GM18858 (cell line): ENCODE results near the gene SNX11.
A peak's percentile ranks its signal among the peaks of the same experiment; 100 is the strongest.

Source experiments
- ATAC-seq: cut with Tn5 transposase; IDR thresholded peaks from one replicate; pipeline ENCODE4 v1.9.1; 2021; ENCODE audit not compliant: unreplicated experiment

The SNX11 gene

DNA sequence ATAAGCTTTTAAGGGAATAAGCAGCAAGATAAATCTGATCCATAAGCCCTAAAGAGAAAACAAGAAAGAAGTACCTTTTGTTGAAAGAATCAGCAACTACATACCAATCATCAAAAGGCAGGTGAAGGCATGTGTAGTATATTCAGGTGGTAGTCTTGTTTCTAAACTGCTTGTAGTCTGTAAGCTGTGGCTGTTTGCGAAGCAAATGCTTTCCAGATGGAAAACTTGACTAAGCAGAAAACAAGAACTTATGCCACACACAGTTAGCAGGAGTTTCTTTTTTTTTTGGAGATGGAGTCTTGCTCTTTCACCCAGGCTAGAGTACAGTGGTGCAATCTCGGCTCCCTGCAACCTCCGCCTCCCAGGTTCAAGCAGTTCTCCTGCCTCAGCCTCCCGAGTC lies 12.0 kb upstream of the SNX11 start:
- ATAC-seq, result no peak

DNA sequence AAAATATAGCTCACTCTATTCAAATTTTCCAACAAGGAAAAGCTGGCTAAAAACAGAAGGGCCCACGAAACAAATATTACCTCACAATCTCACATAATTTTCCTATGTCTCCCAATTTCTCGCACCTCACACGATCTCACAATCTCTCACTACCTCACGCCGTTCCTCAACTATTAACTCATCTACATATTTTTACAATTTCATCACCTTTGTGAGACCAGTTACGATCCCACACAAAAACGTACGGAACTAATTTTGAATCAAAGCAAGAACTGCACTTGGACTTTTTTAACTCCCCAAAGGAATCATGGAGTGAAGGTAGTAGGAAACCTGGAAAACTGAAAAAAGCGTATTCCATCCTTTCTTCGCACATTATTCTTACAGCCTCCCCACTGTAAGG lies 7.4 kb upstream of the SNX11 start:
- no peak for ATAC-seq

DNA sequence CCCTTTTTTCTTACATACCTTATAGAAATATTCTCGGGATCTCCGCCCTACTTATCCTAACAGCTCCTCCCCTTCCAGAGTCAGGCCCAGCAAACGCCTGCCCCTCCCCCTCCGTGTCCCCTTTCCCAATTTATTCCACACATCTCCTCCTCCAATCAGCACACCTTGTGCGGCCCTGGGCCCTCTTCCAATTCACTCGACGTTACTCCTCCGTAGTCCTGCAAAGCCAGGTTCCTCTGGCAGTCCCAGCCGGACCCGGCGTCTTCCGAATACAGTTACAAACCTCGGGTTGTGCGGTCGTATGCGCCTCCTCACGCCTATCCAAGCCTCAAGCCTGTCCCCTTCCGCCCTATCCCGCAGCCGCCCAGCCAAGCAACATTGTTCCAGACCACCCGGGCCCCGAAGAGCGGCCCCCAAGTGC lies 7.0 kb upstream of the SNX11 start:
- no peak for ATAC-seq

DNA sequence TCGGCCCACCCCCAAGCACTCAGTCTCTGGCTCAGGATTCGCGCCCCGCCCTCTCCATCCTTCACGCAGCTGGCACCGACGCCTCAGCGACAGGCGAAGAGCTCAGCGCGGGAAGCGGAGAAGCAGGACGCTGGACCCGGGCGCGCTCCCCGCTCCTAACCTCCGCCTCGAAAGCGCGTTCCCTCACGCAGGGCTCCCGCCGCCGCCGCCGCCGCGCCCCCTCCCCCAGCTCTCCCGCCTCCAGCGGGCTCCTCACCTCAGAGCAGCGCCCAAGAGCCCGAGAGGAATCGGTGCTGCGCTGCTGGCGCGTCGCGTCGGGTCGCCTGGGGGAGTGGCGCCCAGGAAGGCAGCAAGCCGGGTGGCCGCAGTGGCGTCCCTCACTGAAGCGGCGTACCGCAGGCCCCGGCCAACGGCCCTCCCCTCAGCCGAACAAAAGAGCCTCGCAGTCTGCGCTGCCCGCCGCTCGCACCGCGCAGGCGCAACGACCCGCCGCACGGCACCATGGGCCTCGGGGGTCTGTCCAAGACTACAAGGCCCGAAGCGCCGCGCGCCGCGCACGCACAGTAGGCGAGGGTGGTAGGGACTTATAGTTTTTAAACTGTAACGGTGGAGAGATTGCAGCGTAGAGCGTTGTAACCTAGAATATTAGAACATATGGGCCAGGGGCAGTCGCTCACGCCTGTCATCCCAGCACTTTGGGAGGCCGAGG lies 6.4 kb upstream of the SNX11 start, which contains the start of gene CBX1:
Gene CBX1, minus strand, starts transcription at position 467 of the 709 bp plus-strand sequence. CDS start 24,474 bp downstream, outside the sequence.
- ATAC-seq, result peak; percentile 74

- ATAC-seq, result no peak
Observed at GRCh38 chr17:48102043-48102750, 5.4 kb upstream of the SNX11 start.

DNA sequence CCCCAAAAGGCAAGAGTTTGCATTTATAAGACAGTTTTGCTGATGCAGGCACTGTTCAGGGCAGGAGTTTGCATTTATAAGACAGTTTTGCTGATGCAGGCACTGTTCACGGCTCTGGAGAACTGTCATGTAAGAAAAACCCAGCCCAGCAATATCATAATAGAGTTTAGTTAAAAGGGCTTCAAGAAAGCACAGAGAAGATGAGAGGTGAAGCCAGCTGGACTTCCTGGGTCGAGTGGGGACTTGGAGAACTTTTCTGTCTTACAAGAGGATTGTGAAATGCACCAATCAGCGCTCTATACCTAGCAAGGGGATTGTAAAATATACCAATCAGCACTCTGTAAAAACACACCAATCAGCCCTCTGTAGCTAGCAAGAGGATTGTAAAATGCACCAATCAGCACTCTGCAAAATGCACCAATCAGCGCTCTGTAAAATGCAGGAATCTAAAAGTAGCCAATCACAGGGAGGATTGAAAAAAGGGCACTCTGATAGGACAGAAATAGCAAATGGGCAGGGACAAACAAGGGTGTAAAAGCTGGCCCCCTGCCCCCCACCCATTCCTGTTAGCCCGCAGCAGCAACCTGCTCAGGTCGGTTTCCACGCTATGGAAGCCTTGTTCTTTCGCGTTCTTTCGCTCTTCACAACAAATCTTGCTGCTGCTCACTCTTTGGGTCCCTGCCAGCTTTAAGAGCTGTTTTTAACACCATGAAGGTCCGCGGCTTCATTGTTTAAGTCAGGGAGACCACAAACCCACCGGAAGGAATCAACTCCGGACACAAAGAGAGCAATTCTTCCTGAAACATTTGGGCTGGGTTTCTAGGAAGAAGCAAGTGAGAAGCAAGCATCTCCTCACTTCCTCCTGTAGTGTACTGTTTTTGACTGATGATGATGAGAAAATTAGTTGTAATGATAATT lies 4.5 kb upstream of the SNX11 start:
- no peak for ATAC-seq

DNA sequence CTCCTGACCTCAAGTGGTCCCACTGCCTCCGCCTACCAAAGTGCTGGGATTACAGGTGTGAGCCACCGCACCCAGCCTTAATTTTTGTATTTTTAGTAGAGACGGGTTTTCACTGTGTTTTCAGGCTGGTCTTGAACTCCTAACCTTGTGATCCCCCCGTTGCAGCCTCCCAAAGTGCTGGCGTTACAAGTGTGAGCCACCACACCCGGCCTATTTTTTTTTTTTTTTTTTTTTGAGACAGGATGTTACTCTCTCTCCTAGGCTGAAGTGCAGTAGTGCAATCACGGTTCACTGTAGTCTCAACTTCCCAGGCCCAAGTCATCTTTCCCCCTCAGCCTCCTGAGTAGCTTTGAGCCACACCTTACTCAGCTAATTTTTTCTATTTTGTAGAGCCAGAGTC lies 3.1 kb upstream of the SNX11 start:
- no peak for ATAC-seq

DNA sequence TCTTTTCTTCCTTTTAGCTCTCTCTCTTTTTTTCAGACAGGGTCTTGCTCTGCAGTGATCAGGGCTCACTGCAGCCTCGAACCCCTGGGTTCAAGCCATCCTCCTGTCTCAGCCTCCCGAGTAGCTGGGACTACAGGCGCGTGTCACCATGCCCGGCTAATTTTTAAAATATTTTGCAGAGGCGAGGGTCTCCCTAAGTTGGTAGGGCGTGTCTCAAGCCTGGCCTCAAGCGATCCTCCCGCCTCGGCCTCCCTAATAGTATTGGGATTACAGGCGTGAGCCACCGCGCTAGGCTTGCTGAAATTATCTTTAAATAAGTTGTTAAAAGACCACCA lies 797 bp upstream of the SNX11 start:
- ATAC-seq, result no peak

DNA sequence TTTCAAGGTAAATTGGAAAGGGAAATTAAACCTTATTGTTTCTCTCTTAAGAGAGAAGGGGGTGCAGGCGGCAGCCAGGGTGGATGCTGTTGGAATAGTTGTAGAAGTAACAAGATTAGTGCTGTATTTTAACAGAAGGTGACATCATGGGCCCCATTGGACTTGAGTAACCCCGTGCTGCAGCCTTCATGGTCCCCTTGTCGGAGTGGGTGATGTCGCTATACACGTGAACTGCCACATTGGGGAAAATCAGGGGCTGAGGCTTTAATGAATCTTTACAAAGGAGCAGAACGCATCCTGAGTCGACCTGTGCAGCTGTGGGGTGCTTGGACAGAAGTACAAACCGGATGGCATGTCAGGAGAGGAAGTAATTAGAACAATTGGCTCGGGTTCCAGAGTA lies 3.2 kb downstream of the SNX11 start:
- ATAC-seq, result no peak

DNA sequence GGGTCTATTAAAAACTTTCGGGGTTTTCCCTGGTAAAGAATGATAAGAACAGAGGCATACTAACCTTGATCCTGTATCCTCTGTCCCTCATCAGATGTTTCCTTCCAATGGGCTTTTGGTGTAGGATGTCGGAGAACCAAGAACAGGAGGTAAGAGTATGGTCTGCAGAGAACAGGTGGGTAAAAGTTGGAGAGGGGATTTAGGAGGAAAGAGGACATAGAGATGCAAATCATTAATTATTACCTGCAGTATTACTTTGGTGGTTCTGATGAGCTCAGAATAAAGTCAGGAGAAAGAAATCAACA lies 4.3 kb downstream of the SNX11 start:
- ATAC-seq, result no peak

GRCh38 chr17:48113201-48113676 lies 5.7 kb downstream of the SNX11 start:
- ATAC-seq, result peak; percentile 39

DNA sequence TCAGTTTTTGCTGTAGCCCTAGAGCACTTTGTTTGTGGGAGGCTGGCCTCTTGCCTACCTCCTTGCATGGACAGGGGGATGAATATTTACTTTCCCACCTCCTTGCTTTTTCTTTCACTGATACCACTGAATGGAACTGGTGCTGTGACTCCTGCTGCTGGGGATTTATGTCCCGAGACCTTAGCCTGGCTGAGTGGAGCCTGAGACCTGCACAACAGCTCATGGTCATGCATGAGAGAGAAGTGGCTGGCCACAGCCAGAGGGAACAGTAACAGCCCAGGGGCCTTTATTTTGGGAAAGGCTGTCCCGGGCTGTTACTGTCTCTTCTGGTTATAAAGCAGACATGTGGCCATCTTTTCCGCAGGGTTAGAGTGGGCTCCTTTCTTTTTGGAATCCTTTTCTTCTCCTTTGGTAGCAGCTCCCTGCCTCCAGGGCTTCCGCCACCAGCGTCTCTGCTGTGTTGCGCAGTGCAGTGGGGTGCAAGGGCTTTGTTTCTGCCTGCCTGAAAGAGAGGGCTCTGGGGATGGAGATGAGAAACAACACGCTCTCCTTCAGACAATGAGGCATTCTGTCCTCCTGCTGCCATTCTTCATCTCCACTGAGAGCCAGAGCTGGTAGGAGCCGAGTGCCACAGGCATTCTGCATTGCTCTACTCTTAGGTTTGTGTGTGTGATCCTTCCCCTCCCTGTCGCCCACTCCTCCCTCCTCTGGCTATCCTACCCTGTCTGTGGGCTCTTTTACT lies 14.5 kb downstream of the SNX11 start:
- ATAC-seq, result no peak

GRCh38 chr17:48122665-48123045 lies 15.1 kb downstream of the SNX11 start:
- ATAC-seq, result no peak

DNA sequence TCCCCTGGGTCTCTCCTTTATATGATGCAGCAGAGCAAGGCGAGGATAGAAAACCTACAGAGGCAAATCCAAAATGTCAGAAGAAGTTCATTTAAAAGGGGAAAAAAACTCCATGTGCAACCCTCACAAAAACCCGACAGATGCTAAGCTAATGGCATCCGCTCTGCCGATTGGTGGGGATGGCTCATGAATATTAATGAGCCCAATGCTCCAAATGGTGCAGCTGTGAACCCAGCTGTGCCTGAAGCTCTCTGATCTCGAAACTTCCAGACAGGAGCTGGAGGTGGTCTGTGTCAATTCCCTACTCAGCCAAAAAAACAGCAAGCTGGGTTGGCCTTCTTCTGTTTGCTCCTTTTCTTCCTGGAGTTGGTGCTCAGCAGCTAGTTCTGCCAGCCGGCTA lies 15.5 kb downstream of the SNX11 start:
- ATAC-seq, result no peak

DNA sequence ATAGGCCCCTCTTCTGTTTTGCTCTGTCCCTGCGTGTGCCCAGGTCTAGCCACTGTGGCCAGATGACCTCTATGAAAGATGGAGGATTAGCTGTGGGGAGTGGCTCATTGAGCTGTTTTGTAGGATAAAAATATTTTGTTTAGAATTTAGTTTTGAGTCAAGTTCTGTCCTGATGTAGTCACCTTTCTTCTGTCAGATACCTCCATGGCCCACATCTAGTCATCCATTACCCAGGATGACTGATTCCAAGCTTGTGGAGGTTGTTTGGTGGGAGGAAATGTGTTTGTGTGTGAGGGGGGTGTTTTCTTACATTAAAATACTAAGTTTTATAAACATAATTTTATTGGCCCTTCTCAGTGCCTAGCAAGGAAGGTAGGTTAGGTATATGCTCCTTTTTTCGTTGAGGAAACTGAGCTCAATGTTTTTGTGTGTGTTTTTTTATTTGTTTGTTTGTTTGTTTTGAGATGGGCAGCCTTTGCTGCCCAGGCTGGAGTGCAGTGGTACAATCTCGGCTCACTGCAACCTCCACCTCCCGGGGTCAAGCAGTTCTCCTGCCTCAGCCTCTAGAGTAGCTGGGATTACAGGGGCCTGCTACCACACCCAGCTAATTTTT lies 16.3 kb downstream of the SNX11 start:
- ATAC-seq, result no peak

GRCh38 chr17:48125829-48126531 lies 18.4 kb downstream of the SNX11 start:
- no peak for ATAC-seq

DNA sequence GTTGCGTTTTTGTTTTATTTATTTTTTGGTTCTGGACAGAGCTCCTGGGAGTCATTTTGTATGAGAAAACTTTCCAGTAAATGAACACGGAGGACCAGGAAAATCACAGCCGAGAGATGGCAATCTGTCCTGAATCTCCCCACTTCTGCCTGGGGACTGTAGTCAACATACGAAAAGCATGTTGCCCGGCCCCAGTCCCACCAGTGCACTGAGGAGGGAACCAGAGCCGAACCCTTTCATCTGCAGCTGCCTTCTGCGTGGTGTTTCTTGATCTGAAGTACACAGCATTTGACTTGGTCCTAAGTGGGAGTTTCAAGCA lies 18.9 kb downstream of the SNX11 start:
- ATAC-seq, result no peak

- no peak for ATAC-seq
Observed at GRCh38 chr17:48127371-48128051, 19.9 kb downstream of the SNX11 start.

- ATAC-seq, result no peak
Observed at GRCh38 chr17:48128400-48128799, 20.8 kb downstream of the SNX11 start.

DNA sequence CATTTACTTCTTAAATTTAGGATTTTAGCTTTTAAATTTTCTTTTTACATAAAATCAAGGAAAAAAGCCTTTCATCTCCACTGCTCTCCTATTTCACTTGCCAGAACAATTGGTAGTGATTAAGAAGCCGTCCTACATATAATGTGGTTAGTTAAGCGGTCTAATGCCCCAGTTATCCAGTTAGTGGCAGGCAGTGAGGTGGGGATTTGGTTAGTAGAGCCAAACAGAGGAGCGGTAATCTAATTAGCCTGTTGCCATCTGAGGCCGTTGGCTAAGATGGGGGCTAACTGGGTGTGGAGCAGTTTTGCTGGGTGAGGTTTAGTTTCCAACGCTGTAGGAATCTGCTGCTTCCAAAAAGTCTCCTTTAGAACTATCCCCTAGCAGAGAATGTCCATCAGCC lies 22.4 kb downstream of the SNX11 start:
- ATAC-seq, result no peak
